ENCODE results near the gene FANCL.
A peak's percentile ranks its signal among the peaks of the same experiment; 100 is the strongest.
"Not testable (repeated sequence)": the region's sequence is repeated elsewhere in the genome, so short reads cannot be mapped to it uniquely, and the experiment has no call there.

Gene FANCL

DNA sequence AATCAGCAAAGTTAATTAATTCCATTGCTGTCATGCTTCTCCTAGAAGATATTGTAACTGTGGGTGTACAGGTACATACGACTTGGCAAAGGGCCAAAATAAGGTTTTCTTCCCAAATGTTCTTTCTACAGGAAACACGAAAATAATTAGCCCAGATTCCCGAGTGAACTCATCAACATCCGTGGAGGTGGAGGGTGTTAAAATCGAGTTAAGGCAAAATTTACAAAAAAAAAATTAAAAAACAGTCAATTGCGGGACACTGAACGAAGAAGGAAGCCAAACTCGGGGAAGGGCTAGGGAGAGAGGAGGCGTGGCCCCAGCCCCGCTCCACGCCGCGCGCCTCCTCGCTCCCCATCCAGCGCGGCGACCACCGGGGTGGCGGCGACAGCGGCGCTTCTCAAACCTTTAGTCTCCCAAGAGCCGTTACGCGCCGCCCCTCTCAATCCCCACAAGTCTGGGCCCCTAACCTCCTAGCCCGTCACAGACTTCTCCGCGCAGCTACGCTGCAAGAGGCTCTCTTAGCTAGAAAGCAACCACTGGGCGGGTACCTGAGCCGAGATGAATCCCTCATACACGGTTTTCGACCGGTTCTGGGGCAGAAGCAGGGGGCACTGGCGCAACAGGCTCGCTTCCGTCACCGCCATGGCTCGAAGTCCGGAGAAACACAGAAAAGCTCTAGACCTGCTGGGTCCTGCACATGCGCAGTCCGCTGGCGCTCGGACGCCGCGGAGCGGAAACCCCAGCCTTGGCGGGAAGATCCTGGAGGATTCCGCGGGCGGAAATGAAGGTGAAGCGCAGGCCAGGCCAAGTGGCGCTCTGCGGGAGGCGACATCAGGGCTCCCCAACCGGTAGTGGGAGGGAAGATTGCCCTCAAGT is at the start of gene FANCL:
FANCL (minus strand) TSS at position 656 of the 876 bp plus-strand sequence; CDS start at position 644, 12 bp downstream.
- Histone ChIP-seq H3K27me3 (no peaks in the 10 kb centered on the region), H3K4me1 (peaks cover 6 to 22% (median 15%) of the 10 kb centered on the region in 10 experiments), H3K4me3 (peak within 1 kb of the TSS; percentile 71 to 89 (median 80)), H3K36me3 (no peaks in the 10 kb centered on the region), H4K20me1 (peaks cover 0 to 9% (median 0%) of the 10 kb centered on the region in 11 experiments; a peak in 1 of 22 replicates), H3K4me2 (peak within 1 kb of the TSS; percentile 75 to 95 (median 84)), H3K9me3 (replicated peaks in 1 of 11) (peaks cover 0 to 6% (median 0%) of the 10 kb centered on the region in 11 experiments; a peak in 5 of 22 replicates), H3K9ac (peak within 1 kb of the TSS; percentile 79 to 90 (median 86)), H3K27ac (peak within 1 kb of the TSS; percentile 63 to 90 (median 84))
- no peak for TF ChIP-seq Cebpa-rat (IDR thresholded peaks at IDR 0.05)

DNA sequence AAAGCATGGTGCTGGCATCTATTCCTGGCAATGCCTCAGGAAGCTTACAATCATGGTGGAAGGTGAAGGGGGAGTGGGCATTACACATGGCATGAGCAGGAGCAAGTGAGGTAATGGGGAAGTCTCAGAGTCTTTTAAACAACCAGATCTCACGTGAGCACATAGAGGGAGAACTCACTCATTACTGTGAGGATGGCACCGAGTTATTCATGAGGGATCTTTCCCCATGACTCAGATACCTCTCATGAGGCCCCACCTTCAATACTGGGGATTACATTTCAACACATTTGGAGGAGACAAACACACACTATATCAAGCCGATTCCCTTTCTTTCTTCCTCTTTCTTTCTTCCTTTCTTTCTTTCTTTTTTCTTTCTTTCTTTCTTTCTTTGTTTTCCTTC is 47.9 kb upstream of the FANCL start:
- no peak overlapping the region for H3K9ac ChIP-seq
- H4K20me1 ChIP-seq: no peaks in the 10 kb centered on the region
- H3K36me3 ChIP-seq: no peaks in the 10 kb centered on the region
- H3K27ac ChIP-seq: no peak overlapping the region
- no peaks in the 10 kb centered on the region for H3K9me3 ChIP-seq (replicated peaks in 1 of 11)
- H3K4me3 ChIP-seq: no peak overlapping the region
- TF ChIP-seq Cebpa-rat (IDR thresholded peaks at IDR 0.05): no peak
- H3K4me2 ChIP-seq: no peak overlapping the region
- no peaks in the 10 kb centered on the region for H3K27me3 ChIP-seq
- no peaks in the 10 kb centered on the region for H3K4me1 ChIP-seq

DNA sequence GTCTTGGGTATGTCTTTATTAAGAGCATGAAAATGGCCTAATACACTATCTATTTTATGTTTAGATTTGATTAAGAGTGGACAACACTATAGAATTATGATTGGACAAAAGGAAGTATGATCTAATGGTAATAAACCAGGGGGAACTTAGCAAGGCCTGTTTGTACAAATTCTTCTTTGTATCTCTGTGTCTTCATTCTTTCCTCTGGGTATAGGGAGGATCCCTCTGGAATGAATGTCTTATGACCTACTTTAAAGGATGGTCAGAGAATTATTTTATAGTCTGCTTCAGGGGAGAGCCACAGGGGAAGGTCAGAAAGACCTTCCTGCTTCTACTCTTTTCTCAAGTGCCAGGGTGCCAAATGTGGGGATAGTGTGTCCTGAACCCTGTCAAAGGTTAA is 42.8 kb upstream of the FANCL start:
- Histone ChIP-seq H3K27ac (no peak overlapping the region), H4K20me1 (no peaks in the 10 kb centered on the region)

DNA sequence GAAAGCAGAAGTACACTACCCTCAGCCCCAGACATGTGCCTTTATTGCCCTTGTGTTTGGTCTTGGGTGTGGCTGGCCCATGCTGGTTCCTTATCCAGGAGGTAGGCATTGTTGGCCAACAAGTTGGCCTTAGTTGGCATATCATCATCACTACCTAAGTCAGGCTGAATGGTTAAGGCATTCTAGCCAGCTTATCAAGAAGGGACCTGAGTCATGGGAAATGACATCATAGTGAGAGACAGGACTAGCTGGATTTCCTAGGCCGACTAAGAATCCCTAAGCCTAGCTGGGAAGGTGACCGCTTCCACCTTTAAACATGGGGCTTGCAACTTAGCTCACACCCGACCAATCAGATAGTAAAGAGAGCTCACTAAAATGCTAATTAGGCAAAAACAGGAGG is 34.0 kb upstream of the FANCL start:
- H4K20me1 ChIP-seq; H3K4me1 ChIP-seq; H3K36me3 ChIP-seq; H3K9ac ChIP-seq; H3K9me3 ChIP-seq (replicated peaks in 1 of 11); H3K4me3 ChIP-seq; H3K27ac ChIP-seq; H3K27me3 ChIP-seq; H3K4me2 ChIP-seq: not testable (repeated sequence)

More for the DNA sequence above, 42.8 kb upstream of the FANCL start:
- H3K4me1 ChIP-seq: no peaks in the 10 kb centered on the region
- H3K4me2 ChIP-seq: no peak overlapping the region
- H3K9me3 ChIP-seq (replicated peaks in 1 of 11): no peaks in the 10 kb centered on the region
- H3K4me3 ChIP-seq: no peak overlapping the region
- TF ChIP-seq Cebpa-rat (IDR thresholded peaks at IDR 0.05): no peak
- H3K9ac ChIP-seq: no peak overlapping the region
- no peaks in the 10 kb centered on the region for H3K27me3 ChIP-seq
- H3K36me3 ChIP-seq: no peaks in the 10 kb centered on the region

DNA sequence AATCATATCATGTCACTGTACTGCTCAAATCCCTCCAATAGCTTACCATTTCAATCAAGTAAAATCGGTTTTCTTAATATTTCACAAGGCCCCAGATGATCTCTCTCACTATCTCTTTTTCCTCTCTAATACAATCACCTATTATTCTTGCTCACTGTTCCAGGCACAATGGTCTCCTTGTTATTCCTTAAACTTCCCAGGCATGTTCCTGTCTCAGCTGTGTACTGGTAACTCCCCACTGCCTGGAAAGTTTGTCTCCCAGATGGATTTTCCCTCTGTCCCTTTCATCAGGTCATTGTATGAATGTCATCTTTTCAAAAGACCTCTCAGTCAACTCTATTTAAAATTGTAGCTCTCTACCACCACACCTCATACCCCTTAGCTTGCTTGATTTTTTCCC is 30.7 kb upstream of the FANCL start:
- no peak for TF ChIP-seq Cebpa-rat (IDR thresholded peaks at IDR 0.05)
- Histone ChIP-seq H3K4me3 (no peak overlapping the region), H3K27me3 (no peaks in the 10 kb centered on the region)

DNA sequence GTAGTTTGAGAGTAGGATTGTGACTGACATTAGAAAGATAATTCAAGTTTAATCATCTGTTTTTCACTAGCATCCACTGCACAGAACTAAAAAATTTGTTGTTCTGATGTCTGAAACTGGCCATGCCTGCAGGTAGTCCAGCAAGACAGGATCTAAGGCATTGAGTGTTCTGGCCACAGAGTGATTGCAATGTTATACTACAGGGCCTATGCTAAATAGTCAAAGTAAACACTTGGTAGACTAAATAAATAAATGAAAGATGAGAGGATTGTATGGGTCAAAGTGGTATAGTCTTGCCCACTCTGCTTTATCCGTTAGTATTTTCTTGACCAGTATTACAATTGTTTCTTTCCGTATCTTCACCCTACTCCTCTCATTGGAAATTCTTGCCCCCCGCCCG is 27.6 kb upstream of the FANCL start:
- no peak overlapping the region for H3K9ac ChIP-seq
- no peaks in the 10 kb centered on the region for H3K27me3 ChIP-seq
- H3K36me3 ChIP-seq: no peaks in the 10 kb centered on the region
- H3K27ac ChIP-seq: no peak overlapping the region
- no peak overlapping the region for H3K4me2 ChIP-seq
- no peaks in the 10 kb centered on the region for H3K9me3 ChIP-seq (replicated peaks in 1 of 11)
- H3K4me1 ChIP-seq: no peaks in the 10 kb centered on the region
- no peaks in the 10 kb centered on the region for H4K20me1 ChIP-seq
- no peak for TF ChIP-seq Cebpa-rat (IDR thresholded peaks at IDR 0.05)
- H3K4me3 ChIP-seq: no peak overlapping the region

More for the DNA sequence above, 30.7 kb upstream of the FANCL start:
- H3K4me1 ChIP-seq: no peaks in the 10 kb centered on the region
- no peak overlapping the region for H3K27ac ChIP-seq
- H4K20me1 ChIP-seq: no peaks in the 10 kb centered on the region
- no peaks in the 10 kb centered on the region for H3K36me3 ChIP-seq
- no peak overlapping the region for H3K9ac ChIP-seq
- H3K9me3 ChIP-seq (replicated peaks in 1 of 11): no peaks in the 10 kb centered on the region
- no peak overlapping the region for H3K4me2 ChIP-seq

DNA sequence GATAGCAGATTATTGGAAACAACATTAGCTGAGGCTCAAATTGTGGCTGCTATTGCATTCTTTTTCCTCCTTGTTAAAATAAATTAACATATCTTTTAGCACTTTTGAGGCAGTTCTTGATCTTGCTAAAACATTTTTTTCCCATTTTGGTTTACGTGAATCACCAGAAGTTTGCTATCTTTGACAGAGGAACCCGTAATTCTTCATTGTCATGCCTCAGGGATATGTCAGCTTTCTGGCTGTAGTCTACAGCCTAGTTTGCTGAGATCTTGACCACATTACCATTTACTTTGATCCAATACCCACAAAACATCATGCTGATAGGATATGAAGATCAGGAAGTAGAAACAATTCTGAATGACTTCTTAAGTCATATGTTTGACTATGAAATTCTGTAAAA is 25.1 kb upstream of the FANCL start:
- no peak for TF ChIP-seq Cebpa-rat (IDR thresholded peaks at IDR 0.05)
- H3K4me1 ChIP-seq: no peaks in the 10 kb centered on the region
- H3K36me3 ChIP-seq: no peaks in the 10 kb centered on the region
- no peaks in the 10 kb centered on the region for H4K20me1 ChIP-seq
- H3K9me3 ChIP-seq (replicated peaks in 1 of 11): no peaks in the 10 kb centered on the region
- H3K27me3 ChIP-seq: no peaks in the 10 kb centered on the region
- H3K27ac ChIP-seq: no peak overlapping the region
- no peak overlapping the region for H3K4me3 ChIP-seq
- H3K4me2 ChIP-seq: no peak overlapping the region
- H3K9ac ChIP-seq: no peak overlapping the region

DNA sequence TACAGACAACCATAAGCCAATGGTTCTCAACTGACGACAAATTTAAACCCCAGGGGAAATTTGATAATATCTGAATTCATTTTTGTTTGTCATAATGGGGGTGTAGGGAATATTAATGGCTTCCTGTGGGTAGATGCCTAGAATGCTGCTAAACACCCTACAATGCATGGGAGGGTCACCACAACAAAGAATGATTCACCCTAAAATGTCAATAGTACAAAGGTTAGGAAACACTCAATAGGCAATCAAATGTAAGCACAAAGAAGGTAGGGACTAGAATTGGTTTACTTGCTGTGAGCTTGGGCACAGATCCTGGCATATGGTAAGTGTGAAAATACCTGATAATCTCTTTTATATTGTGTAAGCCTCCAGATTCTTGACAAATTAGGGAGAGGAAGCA is 20.1 kb upstream of the FANCL start:
- Histone ChIP-seq H3K4me1 (no peaks in the 10 kb centered on the region), H3K9me3 (replicated peaks in 1 of 11) (no peaks in the 10 kb centered on the region), H4K20me1 (no peaks in the 10 kb centered on the region), H3K4me3 (no peak overlapping the region), H3K27me3 (no peaks in the 10 kb centered on the region), H3K27ac (no peak overlapping the region), H3K36me3 (no peaks in the 10 kb centered on the region), H3K9ac (no peak overlapping the region), H3K4me2 (no peak overlapping the region)
- no peak for TF ChIP-seq Cebpa-rat (IDR thresholded peaks at IDR 0.05)

DNA sequence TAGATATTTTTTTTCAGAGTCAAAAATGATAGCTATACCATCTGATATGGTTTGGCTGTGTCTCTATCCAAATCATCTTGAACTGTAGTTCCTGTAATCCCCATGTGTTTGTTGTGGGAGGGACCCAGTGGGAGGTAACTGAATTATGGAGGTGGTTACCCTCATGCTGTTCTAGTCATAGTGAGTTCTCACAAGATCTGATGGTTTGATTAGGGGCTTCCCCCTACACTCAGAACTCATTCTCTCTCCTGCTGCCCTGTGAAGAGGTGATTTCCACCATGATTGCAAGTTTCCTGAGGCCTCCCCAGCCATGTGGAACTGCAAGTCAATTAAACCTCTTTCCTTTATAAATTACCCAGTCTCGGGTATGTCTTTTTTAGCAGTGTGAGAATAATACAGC is 17.3 kb upstream of the FANCL start:
- not testable (repeated sequence) for H3K27ac ChIP-seq; H4K20me1 ChIP-seq; H3K36me3 ChIP-seq; H3K9me3 ChIP-seq (replicated peaks in 1 of 11); H3K4me1 ChIP-seq; H3K9ac ChIP-seq; H3K4me2 ChIP-seq; H3K27me3 ChIP-seq; H3K4me3 ChIP-seq

DNA sequence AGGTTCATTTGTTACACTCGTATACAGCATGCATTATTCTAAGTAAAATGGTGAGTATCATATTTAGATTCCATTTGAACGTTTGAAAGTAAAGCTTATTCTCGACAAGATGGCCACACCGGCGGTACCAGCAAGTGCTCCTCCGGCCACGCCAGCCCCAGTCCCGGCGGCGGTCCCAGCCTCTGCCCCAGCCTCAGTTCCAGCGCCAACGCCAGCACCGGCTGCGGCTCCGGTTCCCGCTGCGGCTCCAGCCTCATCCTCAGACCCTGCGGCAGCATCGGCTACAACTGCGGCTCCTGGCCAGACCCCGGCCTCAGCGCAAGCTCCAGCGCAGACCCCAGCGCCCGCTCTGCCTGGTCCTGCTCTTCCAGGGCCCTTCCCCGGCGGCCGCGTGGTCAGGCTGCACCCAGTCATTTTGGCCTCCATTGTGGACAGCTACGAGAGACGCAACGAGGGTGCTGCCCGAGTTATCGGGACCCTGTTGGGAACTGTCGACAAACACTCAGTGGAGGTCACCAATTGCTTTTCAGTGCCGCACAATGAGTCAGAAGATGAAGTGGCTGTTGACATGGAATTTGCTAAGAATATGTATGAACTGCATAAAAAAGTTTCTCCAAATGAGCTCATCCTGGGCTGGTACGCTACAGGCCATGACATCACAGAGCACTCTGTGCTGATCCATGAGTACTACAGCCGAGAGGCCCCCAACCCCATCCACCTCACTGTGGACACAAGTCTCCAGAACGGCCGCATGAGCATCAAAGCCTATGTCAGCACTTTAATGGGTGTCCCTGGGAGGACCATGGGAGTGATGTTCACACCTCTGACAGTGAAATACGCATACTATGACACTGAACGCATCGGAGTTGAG is 10.4 kb upstream of the FANCL start:
- H3K9me3 ChIP-seq (replicated peaks in 1 of 11); H3K4me2 ChIP-seq: not testable (repeated sequence)

More for the DNA sequence above, 10.4 kb upstream of the FANCL start:
- H3K9ac ChIP-seq, H3K4me1 ChIP-seq, H3K27me3 ChIP-seq, H4K20me1 ChIP-seq, H3K36me3 ChIP-seq, H3K27ac ChIP-seq, H3K4me3 ChIP-seq: not testable (repeated sequence)

All from BLaER1 treated with 17β-estradiol and CSF1 and Interleukin-3, amounts not matched to agents 10 nM and 100 nM (cell line).